WTC11 (cell line): ENCODE measurements around the gene ZNF534. TPM values are rescaled to one million over a fixed set of nuclear protein-coding genes. Genes with fewer than 3 reads are reported as not detected.
A peak's percentile ranks its signal among the peaks of the same experiment; 100 is the strongest.

Experiments
- ATAC-seq: fragments of 200-7000 bp; cut with Tn5 transposase; 2 replicates; pipeline ENCODE4 v1.10.0; 2021; ENCODE audit warnings: mild to moderate bottlenecking, moderate library complexity
- CTCF ChIA-PET: fragments of 300-600 bp; sonication (Branson Sonifier 250); formaldehyde crosslinking; loops from one replicate; lab custom pipeline; 2021; ENCODE audit warnings: antibody characterized with exemption; lab: Charles Lee
- POLR2A ChIA-PET: fragments of 350-600 bp; sonication (Branson Sonifier 250); formaldehyde crosslinking; loops from one replicate; lab custom pipeline; 2021; ENCODE audit warnings: antibody characterized with exemption; lab: Charles Lee
- DNase-seq: peaks from one replicate; pipeline ENCODE4 v3.0.0; 2021; ENCODE audit warnings: low spot score
- H3K27ac Mint-ChIP-seq: 2 replicates; pipeline ENCODE4 v1.8.0; 2021; ENCODE audit warnings: mixed read lengths
- H3K27me3 Mint-ChIP-seq: 2 replicates; pipeline ENCODE4 v1.8.0; 2021; ENCODE audit warnings: low read depth, mild to moderate bottlenecking, moderate library complexity, mixed read lengths
- H3K36me3 Mint-ChIP-seq: 2 replicates; pipeline ENCODE4 v1.8.0; 2021; ENCODE audit warnings: mixed read lengths
- H3K4me1 Mint-ChIP-seq: 2 replicates; pipeline ENCODE4 v1.8.0; 2022; ENCODE audit warnings: mixed read lengths
- H3K4me3 Mint-ChIP-seq: 2 replicates; pipeline ENCODE4 v1.8.0; 2021; ENCODE audit warnings: mild to moderate bottlenecking, moderate library complexity, mixed read lengths
- H3K9me3 Mint-ChIP-seq: 2 replicates; pipeline ENCODE4 v1.8.0; 2021; ENCODE audit warnings: mixed read lengths
- FOXK1 ChIP-seq: sonication (generic); formaldehyde crosslinking; IDR thresholded peaks from 2 replicates; pipeline ENCODE4 v1.8.0; 2022; ENCODE audit warnings: mild to moderate bottlenecking, moderate library complexity, missing genetic modification reagents
- KAT7 ChIP-seq: sonication (generic); formaldehyde crosslinking; IDR thresholded peaks from 2 replicates; pipeline ENCODE4 v1.8.1; 2023; ENCODE audit warnings: missing genetic modification reagents, mild to moderate bottlenecking, borderline replicate concordance
- MXD4 ChIP-seq: fragments of 250-450 bp; sonication (Bioruptor Pico); IDR thresholded peaks from 2 replicates; pipeline ENCODE4 v1.8.0; 2021; ENCODE audit warnings: mild to moderate bottlenecking, moderate library complexity, borderline replicate concordance
- NFATC4 ChIP-seq: fragments of 250-450 bp; sonication (Bioruptor Pico); IDR thresholded peaks from 2 replicates; pipeline ENCODE4 v1.9.0; 2021; ENCODE audit warnings: mild to moderate bottlenecking
- NFYB ChIP-seq: sonication (generic); formaldehyde crosslinking; conservative IDR thresholded peaks from 2 replicates; pipeline ENCODE4 v1.8.0; 2022; ENCODE audit warnings: low read depth, missing genetic modification reagents
- SOX15 ChIP-seq: fragments of 250-450 bp; sonication (Bioruptor Pico); IDR thresholded peaks from 2 replicates; pipeline ENCODE4 v1.9.0; 2021; ENCODE audit warnings: mild to moderate bottlenecking
- TCF7 ChIP-seq: sonication (generic); formaldehyde crosslinking; IDR thresholded peaks from 2 replicates; pipeline ENCODE4 v1.8.0; 2022; ENCODE audit warnings: mild to moderate bottlenecking, low read depth, missing genetic modification reagents, moderate library complexity
- ZNF263 ChIP-seq: sonication (generic); formaldehyde crosslinking; IDR thresholded peaks from 2 replicates; pipeline ENCODE4 v1.8.1; 2022; ENCODE audit warnings: low read depth, mild to moderate bottlenecking, moderate library complexity, missing genetic modification reagents
- ZNF671 ChIP-seq: fragments of 250-450 bp; sonication (Bioruptor Pico); IDR thresholded peaks from 2 replicates; pipeline ENCODE4 v1.8.0; 2021; ENCODE audit warnings: mild to moderate bottlenecking
- total RNA-seq: library from RNA; stranded (reverse); gene quantifications from 3 replicates; pipeline ENCODE4 v1.2.3, GENCODE V29; 2021
- TF ChIP-seq, protein P1 (sequence below): sonication (generic); formaldehyde crosslinking; IDR thresholded peaks from 2 replicates; pipeline ENCODE4 v1.8.1; 2022; ENCODE audit warnings: missing genetic modification reagents, borderline replicate concordance
- TF ChIP-seq, protein P2 (sequence below): sonication (generic); formaldehyde crosslinking; conservative IDR thresholded peaks from 2 replicates; pipeline ENCODE4 v1.8.1; 2022; ENCODE audit warnings: mild to moderate bottlenecking, missing genetic modification reagents
- TF ChIP-seq, protein P3 (sequence below): sonication (generic); formaldehyde crosslinking; IDR thresholded peaks from 2 replicates; pipeline ENCODE4 v1.8.0; 2022; ENCODE audit warnings: missing genetic modification reagents
- TF ChIP-seq, protein P4 (sequence below): fragments of 200-600 bp; IDR thresholded peaks from 2 replicates; pipeline ENCODE4 v1.8.0; 2022; ENCODE audit warnings: antibody characterized with exemption
- TF ChIP-seq, protein P5 (sequence below): sonication (generic); formaldehyde crosslinking; IDR thresholded peaks from 2 replicates; pipeline ENCODE4 v1.8.1; 2022; ENCODE audit warnings: mild to moderate bottlenecking, moderate library complexity, missing genetic modification reagents

ZNF534 gene
- total RNA-seq, 1 experiment from 2014 or later: 0.42 TPM

DNA sequence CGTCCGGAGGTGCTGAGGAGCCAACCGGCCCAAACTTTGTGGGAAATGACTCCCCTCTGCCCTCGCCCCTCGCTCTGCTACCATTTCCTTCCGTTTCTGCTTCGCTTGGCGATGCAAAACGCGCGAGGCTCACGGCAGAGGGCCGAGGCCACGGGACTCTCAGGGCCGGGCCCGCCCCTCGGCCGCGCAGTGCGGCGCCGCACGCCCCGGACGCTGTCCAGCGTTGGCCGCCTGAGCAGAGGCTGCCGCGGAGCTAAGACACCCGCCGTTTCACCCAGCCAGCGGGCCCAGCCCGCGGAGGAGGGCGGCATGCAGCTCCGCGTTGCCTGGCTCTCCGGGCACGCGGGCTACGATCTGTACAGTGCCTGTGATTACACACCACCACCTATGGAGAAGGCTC lies 22.3 kb downstream of the ZNF534 start:
- no peaks in the 10 kb centered on the region for H3K4me1 Mint-ChIP-seq
- DNase-seq (no peak), ATAC-seq (no peak)
- H3K27me3 Mint-ChIP-seq: peaks cover 31% of the 10 kb centered on the region
- CTCF ChIA-PET: interaction anchor here (1.1 kb wide), 1 partner anchor 76 kb away, joined by 3 read pairs; no protein-coding TSS in a partner anchor
- H3K36me3 Mint-ChIP-seq: peaks cover 38% of the 10 kb centered on the region
- H3K9me3 Mint-ChIP-seq: peaks cover 86% of the 10 kb centered on the region
- TF ChIP-seq MXD4 (CRISPR knock-in tag) (no peak), ZNF263 (CRISPR knock-in tag) (no peak), FOXK1 (no peak), KAT7 (CRISPR knock-in tag) (no peak), TCF7 (CRISPR knock-in tag) (no peak)
- no peak overlapping the region for H3K4me3 Mint-ChIP-seq
- H3K27ac Mint-ChIP-seq: no peak overlapping the region
- POLR2A ChIA-PET: no interaction called here

DNA sequence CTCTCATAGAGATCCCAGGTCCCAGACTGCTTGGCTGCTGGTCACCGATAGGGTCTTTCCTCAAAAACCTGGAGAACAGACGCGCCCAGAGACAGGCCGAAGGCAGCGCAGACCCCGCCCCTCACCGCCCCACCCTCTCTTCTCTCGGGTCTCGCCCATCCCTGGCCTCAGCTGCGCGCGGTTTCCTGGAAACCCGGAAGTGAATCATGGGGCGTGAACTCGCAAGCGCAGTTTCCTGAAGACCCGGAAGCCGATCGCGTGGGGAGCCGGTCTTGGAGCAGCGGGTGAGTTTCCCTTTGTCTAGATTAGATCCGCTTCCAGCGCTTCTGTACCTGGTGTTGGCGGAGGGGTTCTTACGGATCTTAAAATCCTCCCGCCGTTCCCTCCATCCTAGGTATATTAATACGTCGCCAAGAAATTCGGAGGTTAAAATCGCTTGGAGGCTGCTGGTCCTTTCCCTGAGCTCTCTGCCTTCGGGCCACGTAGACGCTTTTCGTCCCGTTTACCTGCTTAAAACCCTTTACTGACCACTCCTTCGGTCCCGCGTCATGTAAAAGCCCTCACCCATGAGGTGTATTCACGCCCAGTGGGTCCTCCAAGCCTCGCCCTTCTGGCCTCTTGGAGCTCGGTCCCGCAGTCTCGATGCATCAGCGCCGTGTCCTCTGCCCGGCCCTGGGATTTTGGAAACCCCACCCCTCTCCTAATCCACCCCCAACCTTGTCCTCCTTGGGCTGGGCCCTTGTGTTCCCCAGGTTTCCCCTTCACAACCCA lies 24.6 kb downstream of the ZNF534 start, which contains the start of gene ZNF578:
Gene ZNF578 (plus strand): TSS at position 230 of the 771 bp plus-strand sequence. CDS start 48,293 bp downstream, outside the sequence.
- Mint-ChIP-seq H3K4me1 (no peaks in the 10 kb centered on the region), H3K27me3 (peaks cover 17% of the 10 kb centered on the region), H3K9me3 (peaks cover 82% of the 10 kb centered on the region), H3K36me3 (peaks cover 51% of the 10 kb centered on the region), H3K27ac (no peak within 1 kb of the TSS), H3K4me3 (peak within 1 kb of the TSS; percentile 76)
- TF ChIP-seq, protein P1, sequence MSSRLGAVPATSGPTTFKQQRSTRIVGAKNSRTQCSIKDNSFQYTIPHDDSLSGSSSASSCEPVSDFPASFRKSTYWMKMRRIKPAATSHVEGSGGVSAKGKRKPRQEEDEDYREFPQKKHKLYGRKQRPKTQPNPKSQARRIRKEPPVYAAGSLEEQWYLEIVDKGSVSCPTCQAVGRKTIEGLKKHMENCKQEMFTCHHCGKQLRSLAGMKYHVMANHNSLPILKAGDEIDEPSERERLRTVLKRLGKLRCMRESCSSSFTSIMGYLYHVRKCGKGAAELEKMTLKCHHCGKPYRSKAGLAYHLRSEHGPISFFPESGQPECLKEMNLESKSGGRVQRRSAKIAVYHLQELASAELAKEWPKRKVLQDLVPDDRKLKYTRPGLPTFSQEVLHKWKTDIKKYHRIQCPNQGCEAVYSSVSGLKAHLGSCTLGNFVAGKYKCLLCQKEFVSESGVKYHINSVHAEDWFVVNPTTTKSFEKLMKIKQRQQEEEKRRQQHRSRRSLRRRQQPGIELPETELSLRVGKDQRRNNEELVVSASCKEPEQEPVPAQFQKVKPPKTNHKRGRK (CRISPR knock-in tag): no peak
- TF ChIP-seq SOX15 (CRISPR knock-in tag): no peak
- TF ChIP-seq, protein P2, sequence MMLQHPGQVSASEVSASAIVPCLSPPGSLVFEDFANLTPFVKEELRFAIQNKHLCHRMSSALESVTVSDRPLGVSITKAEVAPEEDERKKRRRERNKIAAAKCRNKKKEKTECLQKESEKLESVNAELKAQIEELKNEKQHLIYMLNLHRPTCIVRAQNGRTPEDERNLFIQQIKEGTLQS (CRISPR knock-in tag): no peak
- TF ChIP-seq, protein P3, sequence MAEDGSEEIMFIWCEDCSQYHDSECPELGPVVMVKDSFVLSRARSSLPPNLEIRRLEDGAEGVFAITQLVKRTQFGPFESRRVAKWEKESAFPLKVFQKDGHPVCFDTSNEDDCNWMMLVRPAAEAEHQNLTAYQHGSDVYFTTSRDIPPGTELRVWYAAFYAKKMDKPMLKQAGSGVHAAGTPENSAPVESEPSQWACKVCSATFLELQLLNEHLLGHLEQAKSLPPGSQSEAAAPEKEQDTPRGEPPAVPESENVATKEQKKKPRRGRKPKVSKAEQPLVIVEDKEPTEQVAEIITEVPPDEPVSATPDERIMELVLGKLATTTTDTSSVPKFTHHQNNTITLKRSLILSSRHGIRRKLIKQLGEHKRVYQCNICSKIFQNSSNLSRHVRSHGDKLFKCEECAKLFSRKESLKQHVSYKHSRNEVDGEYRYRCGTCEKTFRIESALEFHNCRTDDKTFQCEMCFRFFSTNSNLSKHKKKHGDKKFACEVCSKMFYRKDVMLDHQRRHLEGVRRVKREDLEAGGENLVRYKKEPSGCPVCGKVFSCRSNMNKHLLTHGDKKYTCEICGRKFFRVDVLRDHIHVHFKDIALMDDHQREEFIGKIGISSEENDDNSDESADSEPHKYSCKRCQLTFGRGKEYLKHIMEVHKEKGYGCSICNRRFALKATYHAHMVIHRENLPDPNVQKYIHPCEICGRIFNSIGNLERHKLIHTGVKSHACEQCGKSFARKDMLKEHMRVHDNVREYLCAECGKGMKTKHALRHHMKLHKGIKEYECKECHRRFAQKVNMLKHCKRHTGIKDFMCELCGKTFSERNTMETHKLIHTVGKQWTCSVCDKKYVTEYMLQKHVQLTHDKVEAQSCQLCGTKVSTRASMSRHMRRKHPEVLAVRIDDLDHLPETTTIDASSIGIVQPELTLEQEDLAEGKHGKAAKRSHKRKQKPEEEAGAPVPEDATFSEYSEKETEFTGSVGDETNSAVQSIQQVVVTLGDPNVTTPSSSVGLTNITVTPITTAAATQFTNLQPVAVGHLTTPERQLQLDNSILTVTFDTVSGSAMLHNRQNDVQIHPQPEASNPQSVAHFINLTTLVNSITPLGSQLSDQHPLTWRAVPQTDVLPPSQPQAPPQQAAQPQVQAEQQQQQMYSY (CRISPR knock-in tag): peak; percentile 58
- peak; percentile 74 for DNase-seq
- POLR2A ChIA-PET: interaction anchor here (1.1 kb wide), 1 partner anchor 63 kb away, joined by 3 read pairs; no protein-coding TSS in a partner anchor
- CTCF ChIA-PET: interaction anchor here (0.5 to 1.5 kb wide), 4 partner anchors 38 to 110 kb away, joined by 3 to 4 read pairs (median 4); no protein-coding TSS in a partner anchor
- ATAC-seq: peak; percentile 98

DNA sequence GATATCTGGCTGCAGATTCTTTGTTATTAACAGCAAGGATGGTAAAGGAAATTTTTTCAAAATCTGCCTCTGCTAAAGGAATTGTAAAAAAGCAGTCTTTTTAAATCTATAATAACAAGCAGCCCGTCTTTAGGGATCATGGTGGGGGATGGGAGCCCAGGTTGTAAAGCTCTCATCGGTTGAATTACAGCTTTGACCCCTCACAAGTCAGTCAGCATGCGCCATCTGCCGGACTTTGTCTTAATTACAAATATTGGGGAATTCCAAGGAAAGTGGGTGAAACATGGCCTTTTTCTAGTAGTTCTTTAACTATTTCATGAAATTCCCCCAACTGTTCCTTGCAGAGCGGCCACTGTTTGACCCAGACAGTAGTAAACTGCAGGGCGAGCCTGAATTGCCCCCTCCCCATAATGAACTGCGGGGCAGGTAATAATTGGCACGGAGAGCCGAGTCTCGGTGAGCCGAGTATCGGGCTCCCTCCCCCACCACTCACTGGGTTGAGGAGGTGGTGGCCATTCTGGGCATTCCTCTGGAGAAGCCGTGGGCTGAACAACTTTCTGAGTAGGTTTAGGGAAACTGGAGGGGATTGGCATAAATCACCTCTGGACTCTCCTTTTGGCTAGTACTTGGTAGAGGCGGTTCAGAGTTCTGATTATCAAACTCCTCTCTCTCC lies 36.0 kb downstream of the ZNF534 start:
- Mint-ChIP-seq H3K4me1 (peaks cover 33% of the 10 kb centered on the region), H3K4me3 (peak overlapping the region; percentile 14), H3K36me3 (peaks cover 46% of the 10 kb centered on the region), H3K27ac (peak overlapping the region; percentile 55; the same call in 1 of the 2 replicates), H3K9me3 (peaks cover 72% of the 10 kb centered on the region), H3K27me3 (no peaks in the 10 kb centered on the region; the same call in 1 of the 2 replicates)
- peak; percentile 73 for DNase-seq
- ChIA-PET POLR2A (no interaction called here), CTCF (interaction anchor here (0.7 to 1.7 kb wide), 8 partner anchors 10 to 217 kb away, joined by 3 to 11 read pairs (median 4); no protein-coding TSS in a partner anchor)
- ATAC-seq: peak; percentile 90
- TF ChIP-seq NFATC4 (CRISPR knock-in tag) (no peak), ZNF671 (no peak), NFYB (CRISPR knock-in tag) (no peak)
- TF ChIP-seq, protein P4, sequence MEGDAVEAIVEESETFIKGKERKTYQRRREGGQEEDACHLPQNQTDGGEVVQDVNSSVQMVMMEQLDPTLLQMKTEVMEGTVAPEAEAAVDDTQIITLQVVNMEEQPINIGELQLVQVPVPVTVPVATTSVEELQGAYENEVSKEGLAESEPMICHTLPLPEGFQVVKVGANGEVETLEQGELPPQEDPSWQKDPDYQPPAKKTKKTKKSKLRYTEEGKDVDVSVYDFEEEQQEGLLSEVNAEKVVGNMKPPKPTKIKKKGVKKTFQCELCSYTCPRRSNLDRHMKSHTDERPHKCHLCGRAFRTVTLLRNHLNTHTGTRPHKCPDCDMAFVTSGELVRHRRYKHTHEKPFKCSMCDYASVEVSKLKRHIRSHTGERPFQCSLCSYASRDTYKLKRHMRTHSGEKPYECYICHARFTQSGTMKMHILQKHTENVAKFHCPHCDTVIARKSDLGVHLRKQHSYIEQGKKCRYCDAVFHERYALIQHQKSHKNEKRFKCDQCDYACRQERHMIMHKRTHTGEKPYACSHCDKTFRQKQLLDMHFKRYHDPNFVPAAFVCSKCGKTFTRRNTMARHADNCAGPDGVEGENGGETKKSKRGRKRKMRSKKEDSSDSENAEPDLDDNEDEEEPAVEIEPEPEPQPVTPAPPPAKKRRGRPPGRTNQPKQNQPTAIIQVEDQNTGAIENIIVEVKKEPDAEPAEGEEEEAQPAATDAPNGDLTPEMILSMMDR: peak; percentile 28; the same call in 1 of the 2 replicates
- TF ChIP-seq, protein P3 (CRISPR knock-in tag): no peak
- TF ChIP-seq, protein P5, sequence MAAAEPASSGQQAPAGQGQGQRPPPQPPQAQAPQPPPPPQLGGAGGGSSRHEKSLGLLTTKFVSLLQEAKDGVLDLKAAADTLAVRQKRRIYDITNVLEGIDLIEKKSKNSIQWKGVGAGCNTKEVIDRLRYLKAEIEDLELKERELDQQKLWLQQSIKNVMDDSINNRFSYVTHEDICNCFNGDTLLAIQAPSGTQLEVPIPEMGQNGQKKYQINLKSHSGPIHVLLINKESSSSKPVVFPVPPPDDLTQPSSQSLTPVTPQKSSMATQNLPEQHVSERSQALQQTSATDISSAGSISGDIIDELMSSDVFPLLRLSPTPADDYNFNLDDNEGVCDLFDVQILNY (CRISPR knock-in tag): no peak
